IPS-18c (cell line): ENCODE data around the gene RBM20.

Source experiments
- H3K4me3 ChIP-seq: 2 replicates; pipeline ENCODE4 v1.7.0; 2013; ENCODE audit warnings: low read depth, mild to moderate bottlenecking, low read length, moderate library complexity; ENCODE audit not compliant: insufficient read depth
- H3K9me3 ChIP-seq: one replicate; pipeline ENCODE4 v1.6.1; 2013; ENCODE audit warnings: mild to moderate bottlenecking, low read length, moderate library complexity; ENCODE audit not compliant: control insufficient read depth, insufficient read depth

The RBM20 gene

DNA sequence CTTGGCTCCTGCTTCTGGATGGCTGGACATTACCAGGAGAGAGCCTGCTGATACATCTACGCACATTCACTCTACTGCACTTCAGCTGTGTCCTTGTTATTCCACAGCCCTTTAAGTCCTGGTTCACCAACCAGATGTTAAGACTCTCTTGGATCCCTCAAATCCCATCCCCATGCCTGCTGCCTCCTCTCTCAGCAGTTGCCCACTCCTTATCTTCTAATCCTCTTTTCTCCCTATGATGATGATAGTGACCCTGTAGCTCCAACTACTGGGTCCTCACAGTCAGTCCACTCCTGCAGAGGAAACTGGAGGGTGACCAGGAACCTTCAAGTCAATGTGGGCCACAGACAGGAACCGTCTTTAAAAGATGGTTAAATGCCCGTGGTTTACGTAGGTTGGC is 131.3 kb downstream of the RBM20 start:
- Histone ChIP-seq H3K4me3 (no peak overlapping the region), H3K9me3 (no peaks in the 10 kb centered on the region)

- H3K9me3 ChIP-seq = no peaks in the 10 kb centered on the region
- no peak overlapping the region for H3K4me3 ChIP-seq
These were observed 132.9 kb downstream of the RBM20 start for GRCh38 chr10:110777017-110777416.

DNA sequence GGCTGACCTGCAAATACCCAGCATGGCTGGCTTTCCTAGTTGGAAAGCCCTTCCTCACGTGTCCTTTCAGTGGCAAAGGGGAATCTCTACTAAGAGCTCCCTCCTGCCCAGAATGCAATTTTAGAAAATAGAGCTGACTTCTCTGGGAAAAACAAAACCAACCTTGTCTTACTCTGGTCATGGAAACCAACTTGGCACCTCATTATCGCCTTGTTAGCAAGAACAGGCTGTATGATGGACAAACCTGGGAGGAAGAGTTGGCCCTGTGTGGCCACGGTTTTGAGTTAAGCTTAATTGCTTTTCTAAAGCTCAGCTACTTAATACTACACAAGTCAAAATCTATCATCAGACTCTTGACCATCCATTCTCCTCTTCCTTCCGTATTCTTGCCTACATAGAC is 133.5 kb downstream of the RBM20 start:
- Histone ChIP-seq H3K4me3 (no peak overlapping the region), H3K9me3 (no peaks in the 10 kb centered on the region)

- H3K9me3 ChIP-seq = no peaks in the 10 kb centered on the region
- no peak overlapping the region for H3K4me3 ChIP-seq
These were observed 134.1 kb downstream of the RBM20 start for GRCh38 chr10:110778211-110778610.

DNA sequence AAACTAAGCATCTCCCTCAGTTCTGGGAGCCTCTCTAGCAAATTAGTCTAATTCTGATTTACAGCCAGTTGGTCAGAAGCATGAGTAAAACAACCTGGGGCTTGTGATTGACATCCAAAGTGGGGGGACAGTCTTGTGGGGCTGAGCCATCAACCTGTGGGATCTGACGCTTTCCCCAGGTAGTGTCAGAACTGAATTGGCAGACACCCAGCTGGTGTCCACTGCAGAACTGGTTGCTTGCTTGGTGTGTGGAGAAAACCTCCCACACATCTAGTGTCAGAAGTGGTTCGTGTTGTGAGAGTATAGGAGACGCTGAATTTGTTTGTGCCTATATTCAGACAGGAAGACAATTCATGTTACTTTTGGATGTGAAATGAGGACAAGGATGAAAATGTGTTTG is 135.4 kb downstream of the RBM20 start:
- no peak overlapping the region for H3K4me3 ChIP-seq
- no peaks in the 10 kb centered on the region for H3K9me3 ChIP-seq

- Histone ChIP-seq H3K4me3 (no peak overlapping the region), H3K9me3 (no peaks in the 10 kb centered on the region)
These were observed 136.6 kb downstream of the RBM20 start for GRCh38 chr10:110780704-110781103.

DNA sequence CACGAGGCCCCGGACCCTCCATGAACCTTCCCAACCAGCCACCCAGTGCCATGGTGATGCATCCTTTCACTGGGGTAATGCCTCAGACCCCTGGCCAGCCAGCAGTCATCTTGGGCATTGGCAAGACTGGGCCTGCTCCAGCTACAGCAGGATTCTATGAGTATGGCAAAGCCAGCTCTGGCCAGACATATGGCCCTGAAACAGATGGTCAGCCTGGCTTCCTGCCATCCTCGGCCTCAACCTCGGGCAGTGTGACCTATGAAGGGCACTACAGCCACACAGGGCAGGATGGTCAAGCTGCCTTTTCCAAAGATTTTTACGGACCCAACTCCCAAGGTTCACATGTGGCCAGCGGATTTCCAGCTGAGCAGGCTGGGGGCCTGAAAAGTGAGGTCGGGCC is 137.0 kb downstream of the RBM20 start:
- Histone ChIP-seq H3K9me3 (no peaks in the 10 kb centered on the region), H3K4me3 (no peak overlapping the region)

DNA sequence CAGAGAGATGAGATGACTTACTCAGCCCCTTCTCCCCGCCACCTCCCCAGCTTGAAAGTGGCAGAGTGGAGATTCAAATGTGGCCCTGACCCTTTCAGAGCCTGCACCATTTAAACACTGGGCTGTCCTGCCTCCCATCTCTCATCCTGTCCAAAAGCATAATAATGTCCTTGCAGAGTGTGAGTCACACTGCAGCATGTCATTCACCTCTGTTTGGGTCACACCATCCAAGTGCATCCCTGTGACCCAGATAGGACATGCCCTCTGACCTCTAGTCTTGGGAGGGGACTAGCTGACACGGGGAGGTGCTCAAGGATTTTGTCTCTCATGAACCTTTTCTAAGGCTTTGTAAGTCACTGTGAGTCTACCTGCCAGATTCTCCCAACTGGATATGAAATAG is 138.5 kb downstream of the RBM20 start:
- Histone ChIP-seq H3K9me3 (no peaks in the 10 kb centered on the region), H3K4me3 (no peak overlapping the region)

DNA sequence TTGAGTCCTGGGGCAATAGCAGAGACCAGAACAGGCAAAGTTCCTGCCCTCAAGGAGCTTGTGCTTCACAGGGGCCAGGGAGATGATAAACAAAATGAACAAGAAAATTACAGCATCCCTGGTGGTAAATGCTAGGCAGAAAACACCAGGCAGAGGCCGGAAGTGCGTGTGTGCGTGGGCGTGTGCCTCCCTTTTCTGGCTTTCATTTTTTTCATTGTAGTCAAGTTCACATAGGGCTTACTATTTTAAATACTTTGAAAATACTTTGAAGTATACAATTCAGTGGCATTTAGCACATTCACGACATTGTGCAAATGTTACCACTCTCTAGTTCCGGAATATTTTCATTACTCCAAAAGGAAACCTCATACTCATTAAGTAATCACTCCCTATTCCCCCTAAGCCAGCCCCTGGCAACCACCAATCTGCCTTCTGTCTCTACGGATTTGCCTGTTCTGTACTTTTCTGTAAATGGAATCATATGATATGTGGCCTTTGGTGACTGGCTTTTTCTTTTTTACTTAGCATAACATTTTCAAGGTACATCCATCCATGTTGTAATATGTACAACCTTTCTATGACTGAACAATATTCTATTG is 139.5 kb downstream of the RBM20 start:
- Histone ChIP-seq H3K4me3 (no peak overlapping the region), H3K9me3 (no peaks in the 10 kb centered on the region)

DNA sequence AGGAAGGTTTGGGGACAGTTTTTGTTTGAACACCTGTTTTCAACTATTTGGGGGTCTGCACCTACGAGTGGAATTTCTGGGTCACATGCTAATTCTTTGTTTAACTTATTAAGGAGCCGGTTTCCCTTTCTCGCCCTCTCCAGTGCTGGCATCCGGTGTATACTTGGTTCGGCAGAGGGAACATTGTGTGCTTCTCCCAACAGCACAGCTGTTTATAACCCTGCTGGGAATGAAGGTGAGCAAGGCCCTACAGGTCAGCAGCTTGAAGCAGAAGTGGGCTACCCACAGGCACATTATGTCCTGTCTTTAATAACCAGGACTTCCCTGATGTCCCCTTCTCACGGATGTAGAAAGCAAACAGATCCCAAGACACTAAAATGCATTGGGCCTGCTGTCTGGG is 140.1 kb downstream of the RBM20 start:
- no peak overlapping the region for H3K4me3 ChIP-seq
- H3K9me3 ChIP-seq = no peaks in the 10 kb centered on the region

- Histone ChIP-seq H3K9me3 (no peaks in the 10 kb centered on the region), H3K4me3 (no peak overlapping the region)
These were observed 142.0 kb downstream of the RBM20 start for GRCh38 chr10:110786172-110786571.

DNA sequence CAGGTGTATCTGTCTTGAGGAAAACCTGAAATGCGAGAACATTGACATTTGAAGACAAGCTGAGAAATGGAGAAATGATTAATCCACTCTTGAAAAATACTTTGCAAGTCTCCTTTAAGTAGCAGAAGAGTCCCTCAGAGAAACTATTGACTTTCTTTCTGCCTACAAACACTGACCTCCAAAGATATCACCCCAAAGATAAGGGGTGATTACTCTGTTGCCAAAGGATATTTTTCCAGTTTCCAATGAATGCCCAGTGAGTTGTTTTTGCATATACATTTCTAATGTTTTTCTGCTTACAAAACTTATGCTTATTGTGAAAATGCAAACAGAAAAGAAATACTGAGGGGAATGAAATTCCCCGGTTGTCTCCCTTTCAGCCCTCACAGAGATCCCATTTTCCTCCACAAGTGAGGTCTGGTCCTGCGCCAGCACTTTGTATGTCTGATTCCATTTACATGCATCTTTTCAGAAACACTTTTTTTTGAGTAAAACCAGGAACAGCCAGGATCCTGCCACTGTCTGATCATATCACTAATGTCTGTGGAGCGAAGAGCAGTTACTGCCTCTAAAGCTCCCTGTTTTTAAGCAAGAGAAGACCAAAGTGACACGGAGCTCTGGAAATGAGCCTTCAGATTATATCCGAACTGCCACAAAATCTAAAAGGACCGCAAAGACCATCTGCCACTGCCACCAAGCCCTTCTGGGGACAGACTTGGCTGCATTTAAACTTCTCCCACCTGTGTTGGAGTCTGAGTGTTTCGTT is 144.7 kb downstream of the RBM20 start:
- Histone ChIP-seq H3K9me3 (no peaks in the 10 kb centered on the region), H3K4me3 (no peak overlapping the region)

- no peak overlapping the region for H3K4me3 ChIP-seq
- no peaks in the 10 kb centered on the region for H3K9me3 ChIP-seq
These were observed 145.7 kb downstream of the RBM20 start for GRCh38 chr10:110789604-110790433.

DNA sequence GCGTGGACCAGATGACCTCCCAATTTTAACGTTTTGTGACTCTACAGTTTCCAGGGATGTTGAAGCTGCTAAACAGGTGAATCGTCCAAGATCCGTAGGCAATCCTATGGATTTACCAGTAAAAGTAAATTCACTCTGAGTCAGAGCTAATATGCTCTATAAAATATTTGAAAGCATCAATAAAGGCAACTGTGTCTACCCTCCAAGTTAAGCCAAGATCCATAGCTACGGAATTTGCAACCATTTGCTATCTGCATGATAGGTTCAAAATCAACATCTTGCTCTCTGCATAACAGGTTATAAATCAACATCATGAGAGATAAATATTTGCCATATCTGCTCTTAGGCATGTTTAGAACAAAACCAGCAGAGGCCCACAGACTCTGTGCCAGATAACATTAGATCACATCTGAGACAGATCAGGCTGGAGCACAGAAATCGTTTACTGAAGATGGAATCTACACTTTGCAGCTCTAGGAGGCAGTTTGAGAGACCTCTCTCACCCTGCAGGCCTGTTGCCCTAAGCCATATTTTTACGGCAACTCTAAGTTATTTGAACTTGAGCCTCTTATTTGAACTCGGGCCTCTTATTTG is 146.9 kb downstream of the RBM20 start:
- H3K9me3 ChIP-seq = no peaks in the 10 kb centered on the region
- H3K4me3 ChIP-seq = no peak overlapping the region

DNA sequence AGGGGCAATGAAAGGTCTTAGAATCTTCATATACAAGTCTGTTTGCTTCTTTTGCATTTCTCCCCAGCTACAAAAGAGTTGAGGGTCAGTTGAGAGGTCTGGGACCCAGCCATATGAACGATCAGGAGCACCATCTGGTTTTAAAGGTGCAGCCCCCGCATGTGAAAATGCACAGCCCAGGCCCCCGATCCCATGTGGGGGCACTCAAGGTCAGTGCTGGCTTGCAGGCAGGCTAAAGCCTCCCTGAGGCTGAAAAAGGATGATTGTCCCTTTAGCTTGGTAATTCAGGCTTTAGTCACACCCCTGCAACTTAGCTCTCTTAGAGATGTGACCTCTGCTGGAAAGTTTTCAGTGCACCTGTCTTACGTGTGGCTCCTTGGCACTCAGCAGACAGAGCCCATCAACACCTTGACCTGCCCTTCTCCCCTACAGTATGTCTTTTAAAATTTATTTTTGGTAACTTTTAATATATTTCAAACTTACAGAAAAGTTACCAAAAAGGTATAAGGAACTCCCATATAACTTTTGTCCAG is 147.5 kb downstream of the RBM20 start:
- Histone ChIP-seq H3K9me3 (no peaks in the 10 kb centered on the region), H3K4me3 (no peak overlapping the region)

GRCh38 chr10:110792476-110793125 is 148.5 kb downstream of the RBM20 start:
- H3K9me3 ChIP-seq = no peaks in the 10 kb centered on the region

More at GRCh38 chr10:110792476-110793125, 148.5 kb downstream of the RBM20 start:
- no peak overlapping the region for H3K4me3 ChIP-seq
